Adrenal gland (tissue), 5 donors: ENCODE data around the gene CDK6.

Experiments used
- CTCF ChIP-seq, 6 experiments: fragments of 450-650 bp in 4 of 6; fragments of 200-600 bp in 2 of 6; sonication (generic) in 1 of 6; IDR thresholded peaks; 1 replicate in 5 of 6; 2 replicates in 1 of 6; pipeline versions ENCODE4 v1.5.1 to v1.8.0; 2016 to 2021; ENCODE audit warnings: antibody characterized with exemption in 6 of 6, mild to moderate bottlenecking in 2 of 6, moderate library complexity in 1 of 6
- POLR2A ChIP-seq, 2 donors: fragments of 450-650 bp; IDR thresholded peaks; one replicate each; pipeline ENCODE4 v1.6.1; 2017; ENCODE audit warnings: antibody characterized with exemption in 2 of 2, mild to moderate bottlenecking in 2 of 2, moderate library complexity in 1 of 2
- donor health status: DM: no; HTN: no; CAD: no.

DNA sequence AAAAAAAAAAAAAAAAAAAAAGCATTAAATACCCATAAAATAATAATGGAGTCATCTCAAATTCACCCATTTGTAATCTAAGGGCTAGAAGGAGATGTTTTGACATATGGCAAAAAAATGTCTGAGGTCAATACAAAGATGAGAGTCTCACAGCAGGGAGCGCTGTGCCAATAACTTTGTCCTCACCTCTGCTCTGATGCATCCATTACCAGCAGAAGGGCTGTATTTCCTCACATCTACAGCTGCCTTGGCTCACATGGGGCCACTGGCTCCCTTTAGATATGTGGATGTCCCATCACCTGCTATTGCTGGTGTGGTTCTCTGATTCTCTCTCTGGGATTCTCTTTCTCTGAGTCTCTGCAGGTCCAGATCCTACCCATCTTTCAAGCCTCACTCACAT, 155.9 kb downstream of the CDK6 start:
- TF ChIP-seq CTCF (IDR thresholded peaks at IDR 0.05), result no peak
- no peak for TF ChIP-seq POLR2A (IDR thresholded peaks at IDR 0.05)
